NCI-H1694 treated with DMSO at 0.1 percent for 48 hours (cell line): Measurements from ENCODE around the gene CALY.

Experiments used
- DNase-seq: peaks from one replicate; lab custom pipeline; 2025; lab: John Stamatoyannopoulos, UW

CALY gene

GRCh38 chr10:133285217-133285616 is 51.5 kb downstream of the CALY start:
- DNase-seq: no peak

GRCh38 chr10:133283931-133284330 is 52.8 kb downstream of the CALY start:
- DNase-seq: no peak

- no peak for DNase-seq
Measured at GRCh38 chr10:133282846-133283390, 53.8 kb downstream of the CALY start.

- no peak for DNase-seq
Measured at GRCh38 chr10:133281628-133282372, 54.9 kb downstream of the CALY start.

- no peak for DNase-seq
Measured at GRCh38 chr10:133281084-133281483, 55.6 kb downstream of the CALY start.

GRCh38 chr10:133280391-133281059 is 56.2 kb downstream of the CALY start:
- DNase-seq: no peak

- no peak for DNase-seq
Measured at GRCh38 chr10:133279326-133280226, 57.1 kb downstream of the CALY start.

- DNase-seq: no peak
Measured at GRCh38 chr10:133278577-133279265, 58.0 kb downstream of the CALY start.

GRCh38 chr10:133277993-133278576 is 58.6 kb downstream of the CALY start:
- DNase-seq: no peak

GRCh38 chr10:133277277-133277992 is 59.3 kb downstream of the CALY start:
- no peak for DNase-seq

GRCh38 chr10:133276435-133277201 is 60.1 kb downstream of the CALY start, which contains the start of gene ADAM8:
Gene ADAM8 (minus strand): TSS chr10:133276868. CDS start chr10:133276817, 51 bp downstream.
- DNase-seq: no peak

- DNase-seq: no peak
Measured at GRCh38 chr10:133276100-133276434, 60.6 kb downstream of the CALY start.

GRCh38 chr10:133275684-133276092 is 61.0 kb downstream of the CALY start:
- no peak for DNase-seq

- DNase-seq: no peak
Measured at GRCh38 chr10:133274751-133275683, 61.7 kb downstream of the CALY start.
